Chondrocyte (in vitro differentiated cells): ENCODE measurements around the gene EFHD2. TPM values are rescaled to one million over a fixed set of nuclear protein-coding genes. Genes with fewer than 3 reads are reported as not detected.
"Not testable (repeated sequence)": the region's sequence is repeated elsewhere in the genome, so short reads cannot be mapped to it uniquely, and the experiment has no call there.

Source experiments
- DNase-seq: peaks from one replicate; pipeline ENCODE4 v3.0.0; 2021; ENCODE audit warnings: mixed read lengths, low spot score
- H3K27ac Mint-ChIP-seq: one replicate; pipeline ENCODE4 v1.8.0; 2021; ENCODE audit warnings: mild to moderate bottlenecking, moderate library complexity, mixed read lengths; ENCODE audit not compliant: unreplicated experiment
- H3K27me3 Mint-ChIP-seq: 2 replicates; pipeline ENCODE4 v1.8.0; 2021; ENCODE audit warnings: low read depth, mixed read lengths
- H3K36me3 Mint-ChIP-seq: 2 replicates; pipeline ENCODE4 v1.8.0; 2021; ENCODE audit warnings: low read depth, mixed read lengths
- H3K4me1 Mint-ChIP-seq: 2 replicates; pipeline ENCODE4 v1.8.0; 2021; ENCODE audit warnings: low read depth, mild to moderate bottlenecking, mixed read lengths
- H3K4me3 Mint-ChIP-seq: one replicate; pipeline ENCODE4 v1.8.0; 2021; ENCODE audit warnings: mild to moderate bottlenecking, moderate library complexity, mixed read lengths; ENCODE audit not compliant: unreplicated experiment
- H3K9me3 Mint-ChIP-seq: 2 replicates; pipeline ENCODE4 v1.8.0; 2021; ENCODE audit warnings: low read depth, mixed read lengths
- total RNA-seq: library from RNA; stranded (reverse); gene quantifications from 3 replicates; pipeline ENCODE4 v1.2.1, GENCODE V29; 2021
- TF ChIP-seq, protein P1 (sequence below): fragments of 200-600 bp; sonication (generic); IDR thresholded peaks from 2 replicates; pipeline ENCODE4 v1.5.0; 2021; ENCODE audit warnings: antibody characterized with exemption, mild to moderate bottlenecking, moderate library complexity

Gene EFHD2
- total RNA-seq, 1 donor from 2014 or later: 7.9 TPM

DNA sequence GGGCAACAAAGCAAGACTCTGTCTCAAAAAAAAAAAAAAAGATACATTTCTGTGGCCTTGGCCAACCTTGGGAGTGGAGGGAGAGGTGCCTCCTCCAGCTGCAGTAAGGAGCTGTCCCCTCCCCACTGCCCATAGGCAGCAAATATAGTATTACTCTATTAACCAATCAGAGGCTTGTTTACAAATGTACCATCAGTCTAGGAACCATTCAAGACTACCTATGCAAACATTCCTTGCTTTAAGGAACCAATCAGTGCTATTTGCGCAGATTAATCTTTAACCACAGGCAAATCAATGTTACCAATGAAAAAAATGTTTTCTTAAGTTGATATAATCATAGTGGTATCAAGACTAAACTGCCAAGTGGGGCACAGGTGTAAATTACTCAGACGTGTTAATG lies 47.9 kb downstream of the EFHD2 start:
- no peaks in the 10 kb centered on the region for H3K27me3 Mint-ChIP-seq
- DNase-seq: no peak
- peaks cover 22% of the 10 kb centered on the region for H3K4me1 Mint-ChIP-seq
- no peak overlapping the region for H3K27ac Mint-ChIP-seq
- no peak overlapping the region for H3K4me3 Mint-ChIP-seq
- TF ChIP-seq, protein P1, sequence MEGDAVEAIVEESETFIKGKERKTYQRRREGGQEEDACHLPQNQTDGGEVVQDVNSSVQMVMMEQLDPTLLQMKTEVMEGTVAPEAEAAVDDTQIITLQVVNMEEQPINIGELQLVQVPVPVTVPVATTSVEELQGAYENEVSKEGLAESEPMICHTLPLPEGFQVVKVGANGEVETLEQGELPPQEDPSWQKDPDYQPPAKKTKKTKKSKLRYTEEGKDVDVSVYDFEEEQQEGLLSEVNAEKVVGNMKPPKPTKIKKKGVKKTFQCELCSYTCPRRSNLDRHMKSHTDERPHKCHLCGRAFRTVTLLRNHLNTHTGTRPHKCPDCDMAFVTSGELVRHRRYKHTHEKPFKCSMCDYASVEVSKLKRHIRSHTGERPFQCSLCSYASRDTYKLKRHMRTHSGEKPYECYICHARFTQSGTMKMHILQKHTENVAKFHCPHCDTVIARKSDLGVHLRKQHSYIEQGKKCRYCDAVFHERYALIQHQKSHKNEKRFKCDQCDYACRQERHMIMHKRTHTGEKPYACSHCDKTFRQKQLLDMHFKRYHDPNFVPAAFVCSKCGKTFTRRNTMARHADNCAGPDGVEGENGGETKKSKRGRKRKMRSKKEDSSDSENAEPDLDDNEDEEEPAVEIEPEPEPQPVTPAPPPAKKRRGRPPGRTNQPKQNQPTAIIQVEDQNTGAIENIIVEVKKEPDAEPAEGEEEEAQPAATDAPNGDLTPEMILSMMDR: no peak
- H3K36me3 Mint-ChIP-seq: no peaks in the 10 kb centered on the region
- no peaks in the 10 kb centered on the region for H3K9me3 Mint-ChIP-seq

DNA sequence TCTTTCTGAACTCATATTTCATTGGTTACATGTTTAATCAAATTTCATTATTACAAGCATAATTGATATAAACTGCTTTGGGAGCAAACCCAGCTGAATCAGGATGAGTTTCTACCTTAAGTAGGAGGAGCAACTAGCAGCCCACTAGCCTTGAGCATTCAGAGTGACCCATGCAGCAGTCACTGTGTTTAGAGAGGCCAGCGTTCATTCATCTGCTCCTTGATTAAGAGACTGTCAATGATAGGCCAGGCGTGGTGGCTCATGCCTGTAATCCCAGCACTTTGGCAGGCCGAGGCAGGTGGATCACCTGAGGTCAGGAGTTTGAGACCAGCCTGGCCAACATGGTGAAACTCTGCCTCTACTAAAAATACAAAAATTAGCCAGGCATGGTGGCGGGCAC lies 48.7 kb downstream of the EFHD2 start:
- H3K9me3 Mint-ChIP-seq, DNase-seq, H3K4me3 Mint-ChIP-seq, H3K27me3 Mint-ChIP-seq, H3K27ac Mint-ChIP-seq, H3K36me3 Mint-ChIP-seq: not testable (repeated sequence)
- H3K4me1 Mint-ChIP-seq: peaks cover 22% of the 10 kb centered on the region

DNA sequence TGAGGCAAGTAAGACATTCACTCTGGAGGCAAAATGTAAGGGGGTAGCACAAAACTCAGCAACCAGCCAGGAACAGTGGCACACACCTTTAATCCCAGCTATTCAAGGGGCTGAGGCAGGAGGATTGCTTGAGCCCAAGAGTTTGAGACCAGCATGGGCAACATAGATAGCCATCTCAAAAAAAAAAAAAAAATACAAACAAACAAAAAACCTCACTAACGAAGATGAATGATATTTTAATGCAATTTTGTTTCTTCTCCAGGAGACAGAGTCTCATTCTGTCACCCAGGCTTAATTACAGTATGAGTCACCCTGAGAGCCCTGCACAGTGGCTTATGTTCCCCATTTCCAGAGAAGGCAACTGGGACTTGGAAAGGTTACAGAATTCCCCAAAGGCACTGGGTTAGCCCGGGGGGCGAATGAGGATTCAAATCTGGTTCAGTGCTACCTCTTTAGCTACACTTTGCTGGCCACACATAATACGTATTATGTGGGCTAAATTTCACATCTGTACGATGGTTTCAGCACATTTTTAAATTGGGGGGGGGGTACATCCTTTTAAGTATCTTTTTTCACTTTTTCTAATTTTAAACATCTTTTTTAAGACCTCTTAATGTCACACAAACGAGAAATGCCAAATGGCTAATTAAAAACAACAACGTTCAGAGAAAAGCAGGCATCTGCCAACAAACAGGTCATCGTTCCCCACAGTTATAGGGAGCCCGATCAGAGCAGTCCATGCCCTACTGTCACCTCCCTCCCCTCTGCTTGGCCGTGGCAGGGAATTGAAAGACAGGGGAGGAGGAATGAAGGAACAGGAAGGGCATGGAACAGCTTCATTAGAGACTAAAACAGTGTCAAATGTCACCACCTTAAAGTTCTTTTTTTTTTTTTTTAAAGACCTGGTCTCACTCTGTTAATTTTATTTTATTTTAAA lies 50.4 kb downstream of the EFHD2 start:
- peaks cover 9% of the 10 kb centered on the region for H3K4me1 Mint-ChIP-seq
- H3K9me3 Mint-ChIP-seq: no peaks in the 10 kb centered on the region
- no peaks in the 10 kb centered on the region for H3K36me3 Mint-ChIP-seq
- TF ChIP-seq, protein P1: no peak
- no peaks in the 10 kb centered on the region for H3K27me3 Mint-ChIP-seq
- no peak overlapping the region for H3K27ac Mint-ChIP-seq
- no peak overlapping the region for H3K4me3 Mint-ChIP-seq
- DNase-seq: no peak

DNA sequence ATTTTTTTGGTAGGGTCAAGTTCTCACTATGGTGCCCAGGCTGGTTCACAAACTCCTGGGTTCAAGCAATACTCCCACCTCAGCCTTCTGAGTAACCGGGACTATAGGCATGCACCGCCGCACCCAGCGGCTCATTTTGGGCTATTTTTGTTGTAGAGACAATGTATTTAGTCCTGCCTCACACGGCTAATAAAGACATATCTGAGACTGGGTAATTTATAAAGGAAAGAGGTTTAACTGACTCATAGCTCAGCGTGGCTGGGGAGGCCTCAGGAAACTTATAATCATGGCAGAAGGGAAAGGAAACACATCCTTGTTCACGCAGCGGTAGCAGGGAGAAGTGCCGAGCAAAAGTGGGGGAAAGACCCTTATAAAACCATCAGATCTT lies 51.0 kb downstream of the EFHD2 start:
- H3K27ac Mint-ChIP-seq: no peak overlapping the region
- no peak overlapping the region for H3K4me3 Mint-ChIP-seq
- H3K9me3 Mint-ChIP-seq: no peaks in the 10 kb centered on the region
- TF ChIP-seq, protein P1: no peak
- no peaks in the 10 kb centered on the region for H3K36me3 Mint-ChIP-seq
- peaks cover 9% of the 10 kb centered on the region for H3K4me1 Mint-ChIP-seq
- H3K27me3 Mint-ChIP-seq: no peaks in the 10 kb centered on the region
- DNase-seq: no peak

DNA sequence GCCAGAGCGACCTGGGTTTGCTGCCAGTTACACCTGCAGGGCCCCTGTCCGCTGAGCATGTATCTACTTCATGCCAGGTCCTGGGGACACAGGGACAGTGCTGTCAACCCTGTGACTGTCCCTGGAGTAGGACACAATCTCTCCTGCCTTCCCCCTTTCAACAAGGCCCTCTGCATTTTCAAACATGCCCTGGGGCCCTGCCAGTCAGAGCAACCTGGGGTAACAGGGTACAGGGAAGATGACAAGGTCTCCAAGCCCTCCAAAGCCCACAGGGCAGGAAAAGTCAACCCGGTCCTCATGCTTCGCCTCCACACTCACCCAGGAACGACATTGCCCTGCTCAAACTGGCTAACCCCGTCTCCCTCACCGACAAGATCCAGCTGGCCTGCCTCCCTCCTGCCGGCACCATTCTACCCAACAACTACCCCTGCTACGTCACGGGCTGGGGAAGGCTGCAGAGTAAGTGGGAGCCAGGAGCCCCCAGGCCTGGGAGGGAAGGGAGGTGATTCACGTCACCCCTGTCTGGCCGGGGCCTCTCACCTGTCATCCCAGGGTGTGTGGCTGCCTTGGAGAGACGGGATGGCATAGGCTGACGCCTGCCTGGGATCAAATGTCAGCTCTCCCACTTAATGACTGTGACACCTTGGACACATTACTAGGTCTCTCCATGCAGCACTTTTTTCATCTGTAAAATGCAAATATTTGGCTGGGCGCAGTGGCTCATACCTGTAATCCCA lies 53.5 kb downstream of the EFHD2 start:
- not testable (repeated sequence) for DNase-seq, H3K27me3 Mint-ChIP-seq, H3K27ac Mint-ChIP-seq, H3K36me3 Mint-ChIP-seq, H3K9me3 Mint-ChIP-seq, H3K4me1 Mint-ChIP-seq, H3K4me3 Mint-ChIP-seq

DNA sequence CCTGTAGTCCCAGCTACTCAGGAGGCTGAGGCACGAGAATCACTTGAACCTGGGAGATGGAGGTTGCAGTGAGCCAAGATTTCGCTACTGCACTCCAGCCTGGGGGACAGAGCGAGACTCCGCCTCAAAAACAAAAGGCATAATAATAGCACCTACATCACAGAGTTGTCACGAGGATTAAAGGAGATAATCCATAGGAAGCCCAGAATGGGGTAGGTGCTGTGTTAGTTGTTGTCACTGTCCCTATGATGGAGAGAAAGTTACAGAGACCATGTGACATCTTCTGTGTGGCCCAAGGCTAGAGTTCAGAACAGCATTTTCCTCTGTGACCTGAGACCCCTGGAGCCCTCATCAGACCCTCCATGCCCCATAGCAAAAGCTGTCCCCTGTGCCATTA lies 54.2 kb downstream of the EFHD2 start:
- H3K27me3 Mint-ChIP-seq, H3K4me3 Mint-ChIP-seq, H3K9me3 Mint-ChIP-seq, DNase-seq, H3K4me1 Mint-ChIP-seq, H3K36me3 Mint-ChIP-seq, H3K27ac Mint-ChIP-seq: not testable (repeated sequence)
